Measurements from ENCODE around the gene BEND4.

GRCh38 chr4:42080306-42080705 lies 72.1 kb downstream of the BEND4 start:
- no peak for TF ChIP-seq CTCF (IDR thresholded peaks at IDR 0.05)
- TF ChIP-seq POLR2A (IDR thresholded peaks at IDR 0.05), result no peak
